ENCODE measurements around the gene NBEA. TPM values are rescaled to one million over a fixed set of nuclear protein-coding genes. Genes with fewer than 3 reads are reported as not detected.

The NBEA gene
- total RNA-seq, 1 experiment from 2014 or later, result 3.3 TPM

- ATAC-seq (no peak), DNase-seq (ENCODE audit: low read depth, low spot score) (no peak)
- ChIA-PET CTCF (no interaction called here), POLR2A (no interaction called here)
- Histone ChIP-seq H3K9me3 (ENCODE audit: control insufficient read depth, insufficient read depth, low read depth, low read length) (no peaks in the 10 kb centered on the region), H3K27me3 (ENCODE audit: control insufficient read depth, insufficient read depth, low read length) (no peaks in the 10 kb centered on the region), H3K4me3 (ENCODE audit: low read depth in 2 of 2, low read length in 2 of 2) (no peak overlapping the region), H3K4me1 (ENCODE audit: control insufficient read depth, insufficient read depth, low read length) (no peaks in the 10 kb centered on the region), H3K36me3 (ENCODE audit: control insufficient read depth, insufficient read depth, low read length) (no peaks in the 10 kb centered on the region), H3K27ac (ENCODE audit: low read length) (no peak overlapping the region)
- no peak for TF ChIP-seq POLR2AphosphoS5 (IDR thresholded peaks at IDR 0.05; ENCODE audit: low read depth, low read length)
- no peak for TF ChIP-seq SIN3A (IDR thresholded peaks at IDR 0.05; ENCODE audit: borderline replicate concordance, insufficient read depth, low read depth, low read length)
- no peak for TF ChIP-seq REST (IDR thresholded peaks at IDR 0.05; ENCODE audit: insufficient read depth in 1 of 2, low read depth in 2 of 2, low read length in 1 of 2)
- TF ChIP-seq CTCF (IDR thresholded peaks at IDR 0.05), result no peak
- no peak for TF ChIP-seq TCF7L2 (IDR thresholded peaks at IDR 0.05; ENCODE audit: low read depth, low read length)
- in situ Hi-C loops (cut with HindIII; ENCODE audit: low pct_unique_long_range_greater_than_20kb, low sequenced_read_pairs), result no loop called here
- BruUV-seq (replicated peaks), result no TSS peak
- intact Hi-C loops (cut with micrococcal nuclease; ENCODE audit: unreplicated experiment), result no loop called here
These were observed 656.8 kb downstream of the NBEA start for GRCh38 chr13:35598790-35599369.

- Histone ChIP-seq H3K9me3 (ENCODE audit: control insufficient read depth, insufficient read depth, low read depth, low read length) (no peaks in the 10 kb centered on the region), H3K27ac (ENCODE audit: low read length) (no peak overlapping the region), H3K27me3 (ENCODE audit: control insufficient read depth, insufficient read depth, low read length) (no peaks in the 10 kb centered on the region), H3K36me3 (ENCODE audit: control insufficient read depth, insufficient read depth, low read length) (no peaks in the 10 kb centered on the region), H3K4me1 (ENCODE audit: control insufficient read depth, insufficient read depth, low read length) (no peaks in the 10 kb centered on the region), H3K4me3 (ENCODE audit: low read depth in 2 of 2, low read length in 2 of 2) (no peak overlapping the region)
- POLR2A ChIA-PET, result no interaction called here
- intact Hi-C loops (cut with micrococcal nuclease; ENCODE audit: unreplicated experiment) (no loop called here), in situ Hi-C loops (cut with HindIII; ENCODE audit: low pct_unique_long_range_greater_than_20kb, low sequenced_read_pairs) (no loop called here)
- TF ChIP-seq CTCF (IDR thresholded peaks at IDR 0.05) (no peak), POLR2AphosphoS5 (IDR thresholded peaks at IDR 0.05; ENCODE audit: low read depth, low read length) (no peak), TCF7L2 (IDR thresholded peaks at IDR 0.05; ENCODE audit: low read depth, low read length) (no peak), REST (IDR thresholded peaks at IDR 0.05; ENCODE audit: insufficient read depth in 1 of 2, low read depth in 2 of 2, low read length in 1 of 2) (no peak), SIN3A (IDR thresholded peaks at IDR 0.05; ENCODE audit: borderline replicate concordance, insufficient read depth, low read depth, low read length) (no peak)
- ATAC-seq, result no peak
- DNase-seq (ENCODE audit: low read depth, low spot score), result no peak
- no TSS peak for BruUV-seq (replicated peaks)
- CTCF ChIA-PET, result no interaction called here
These were observed 657.3 kb downstream of the NBEA start for GRCh38 chr13:35599384-35599783.
